Measurements from ENCODE around the gene AVPI1.

The AVPI1 gene

DNA sequence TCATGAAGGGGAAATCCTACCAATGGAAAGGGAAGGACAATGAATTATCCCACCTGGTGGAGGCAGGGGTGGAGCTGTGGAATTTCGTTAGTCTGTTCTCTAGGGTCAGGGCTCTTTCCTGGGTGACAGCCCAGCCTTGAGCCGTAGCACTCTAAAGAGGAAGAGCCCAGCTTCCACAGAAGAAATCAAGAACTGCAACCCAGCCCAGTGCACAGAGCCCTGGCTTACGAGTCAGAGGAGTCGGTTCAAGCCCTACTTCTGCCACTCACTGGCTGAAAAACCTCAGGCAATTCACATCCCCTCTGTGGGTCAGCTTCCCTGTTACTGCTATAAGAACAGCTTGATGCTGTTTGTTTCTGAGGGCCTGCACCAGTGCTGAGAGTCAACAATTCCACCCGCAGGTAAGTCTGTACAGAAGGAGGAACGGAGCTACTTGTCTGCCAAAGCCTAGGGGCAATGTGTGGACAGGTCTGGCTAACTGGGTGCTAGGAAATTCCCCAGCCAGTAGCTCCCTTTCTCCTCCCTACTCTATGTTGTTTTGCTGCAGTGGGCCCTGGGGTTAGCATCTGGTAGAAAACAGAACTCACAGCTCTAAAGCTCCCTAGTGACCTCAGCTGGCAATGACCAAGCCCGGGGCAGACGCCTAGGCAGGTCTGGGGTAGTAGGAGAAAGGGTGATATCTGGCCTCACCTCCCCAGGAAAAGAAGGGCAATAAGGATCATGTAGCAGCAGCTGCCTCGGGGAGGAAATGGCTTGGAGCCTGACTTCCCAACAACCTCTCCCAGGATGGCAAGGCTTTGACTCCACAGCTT, 3.3 kb downstream of the AVPI1 start:
- in situ Hi-C loops (cut with HindIII; ENCODE audit: low sequenced_read_pairs) = no loop called here
- TF ChIP-seq, protein P1, sequence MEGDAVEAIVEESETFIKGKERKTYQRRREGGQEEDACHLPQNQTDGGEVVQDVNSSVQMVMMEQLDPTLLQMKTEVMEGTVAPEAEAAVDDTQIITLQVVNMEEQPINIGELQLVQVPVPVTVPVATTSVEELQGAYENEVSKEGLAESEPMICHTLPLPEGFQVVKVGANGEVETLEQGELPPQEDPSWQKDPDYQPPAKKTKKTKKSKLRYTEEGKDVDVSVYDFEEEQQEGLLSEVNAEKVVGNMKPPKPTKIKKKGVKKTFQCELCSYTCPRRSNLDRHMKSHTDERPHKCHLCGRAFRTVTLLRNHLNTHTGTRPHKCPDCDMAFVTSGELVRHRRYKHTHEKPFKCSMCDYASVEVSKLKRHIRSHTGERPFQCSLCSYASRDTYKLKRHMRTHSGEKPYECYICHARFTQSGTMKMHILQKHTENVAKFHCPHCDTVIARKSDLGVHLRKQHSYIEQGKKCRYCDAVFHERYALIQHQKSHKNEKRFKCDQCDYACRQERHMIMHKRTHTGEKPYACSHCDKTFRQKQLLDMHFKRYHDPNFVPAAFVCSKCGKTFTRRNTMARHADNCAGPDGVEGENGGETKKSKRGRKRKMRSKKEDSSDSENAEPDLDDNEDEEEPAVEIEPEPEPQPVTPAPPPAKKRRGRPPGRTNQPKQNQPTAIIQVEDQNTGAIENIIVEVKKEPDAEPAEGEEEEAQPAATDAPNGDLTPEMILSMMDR (IDR thresholded peaks at IDR 0.05; ENCODE audit: low read depth, low read length) = no peak
- H3K4me3 ChIP-seq (ENCODE audit: low read depth, low read length) = no peak overlapping the region
- DNase-seq (ENCODE audit: low read depth, low spot score) = peak; percentile 45

DNA sequence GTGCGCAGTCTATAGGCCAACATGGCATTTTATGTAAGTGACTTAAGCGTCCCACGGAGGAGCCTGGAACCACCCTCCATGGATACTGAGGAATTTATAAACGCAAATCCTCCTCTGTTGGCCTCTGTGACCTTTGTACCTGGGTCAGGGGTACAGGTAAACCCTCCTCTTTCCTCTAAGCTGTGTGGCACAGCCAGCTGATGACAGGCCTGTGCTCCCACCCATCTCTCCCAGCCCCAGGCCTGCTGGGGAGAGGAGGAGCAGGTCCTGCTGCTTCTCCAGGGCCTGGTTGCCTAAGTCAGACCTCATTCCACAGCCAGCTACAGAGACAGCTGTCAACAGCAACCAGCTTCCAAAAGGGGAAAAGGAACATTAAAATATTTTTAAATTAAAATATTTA, 5.0 kb downstream of the AVPI1 start:
- DNase-seq (ENCODE audit: low read depth, low spot score) = no peak
- no peak overlapping the region for H3K4me3 ChIP-seq (ENCODE audit: low read depth, low read length)
- TF ChIP-seq, protein P1 (IDR thresholded peaks at IDR 0.05; ENCODE audit: low read depth, low read length) = no peak
- in situ Hi-C loops (cut with HindIII; ENCODE audit: low sequenced_read_pairs) = no loop called here

DNA sequence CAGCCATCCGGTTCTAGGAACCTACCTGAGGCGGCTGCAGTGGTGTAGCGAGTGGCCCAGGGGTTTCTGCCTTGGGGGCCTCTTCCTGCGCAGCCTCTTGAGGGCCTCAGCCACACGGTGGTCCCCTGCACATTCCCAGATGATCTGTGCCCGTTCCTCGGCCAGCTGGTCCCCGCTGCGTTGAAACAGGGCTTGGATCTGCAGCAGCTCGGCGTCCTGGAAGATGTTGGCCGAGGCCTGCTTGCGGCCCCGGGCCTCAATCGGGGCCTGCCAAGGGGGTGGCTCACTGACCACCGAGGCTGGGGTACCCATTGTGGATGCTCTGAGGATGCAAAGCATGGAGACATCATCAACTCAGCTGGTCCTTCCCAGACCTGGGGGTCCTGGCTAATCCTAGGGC, 7.4 kb downstream of the AVPI1 start:
- DNase-seq (ENCODE audit: low read depth, low spot score) = no peak
- H3K4me3 ChIP-seq (ENCODE audit: low read depth, low read length) = no peak overlapping the region
- in situ Hi-C loops (cut with HindIII; ENCODE audit: low sequenced_read_pairs) = no loop called here
- TF ChIP-seq, protein P1 (IDR thresholded peaks at IDR 0.05; ENCODE audit: low read depth, low read length) = no peak

DNA sequence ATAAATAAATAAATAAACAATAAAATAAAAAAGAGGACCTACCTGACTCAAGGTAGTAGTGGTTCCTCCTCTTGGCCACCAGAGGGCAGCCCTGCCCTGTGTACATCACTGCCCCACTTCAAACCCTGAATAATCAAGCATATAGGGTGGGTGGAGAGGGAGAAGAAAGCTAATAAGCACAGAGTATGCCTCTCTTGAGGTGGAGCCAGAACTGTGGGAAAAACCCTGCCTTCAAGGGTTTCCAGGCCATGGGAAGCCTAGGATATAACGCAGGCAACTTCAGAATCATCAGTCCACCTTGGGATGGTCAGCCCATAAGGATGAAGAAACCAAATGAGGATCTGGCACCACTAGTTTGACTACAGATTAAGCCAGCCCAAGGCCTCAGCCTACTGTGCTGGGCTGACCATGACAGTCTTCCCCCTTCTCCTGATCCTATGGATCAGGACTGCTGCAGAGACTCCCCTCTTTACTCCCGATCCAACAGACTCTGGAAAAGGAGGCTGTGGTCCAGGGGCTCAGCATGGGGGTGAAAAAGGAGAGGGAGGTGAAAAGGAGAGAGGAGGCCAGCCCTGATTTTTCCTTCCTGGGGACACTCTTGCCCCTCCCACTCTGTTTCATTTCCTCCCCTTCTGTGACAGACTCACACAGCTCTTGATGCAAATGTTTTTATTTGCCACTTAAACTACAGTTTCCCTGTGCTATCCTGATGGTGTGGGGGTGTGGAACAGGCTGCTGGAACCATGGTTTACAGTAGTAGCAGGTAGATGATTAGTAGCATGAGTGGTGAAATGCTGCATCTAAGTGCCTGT, 10.1 kb downstream of the AVPI1 start:
- TF ChIP-seq, protein P1 (IDR thresholded peaks at IDR 0.05; ENCODE audit: low read depth, low read length) = peak; percentile 89
- H3K4me3 ChIP-seq (ENCODE audit: low read depth, low read length) = no peak overlapping the region
- peak; percentile 57 for DNase-seq (ENCODE audit: low read depth, low spot score)
- in situ Hi-C loops (cut with HindIII; ENCODE audit: low sequenced_read_pairs) = no loop called here

DNA sequence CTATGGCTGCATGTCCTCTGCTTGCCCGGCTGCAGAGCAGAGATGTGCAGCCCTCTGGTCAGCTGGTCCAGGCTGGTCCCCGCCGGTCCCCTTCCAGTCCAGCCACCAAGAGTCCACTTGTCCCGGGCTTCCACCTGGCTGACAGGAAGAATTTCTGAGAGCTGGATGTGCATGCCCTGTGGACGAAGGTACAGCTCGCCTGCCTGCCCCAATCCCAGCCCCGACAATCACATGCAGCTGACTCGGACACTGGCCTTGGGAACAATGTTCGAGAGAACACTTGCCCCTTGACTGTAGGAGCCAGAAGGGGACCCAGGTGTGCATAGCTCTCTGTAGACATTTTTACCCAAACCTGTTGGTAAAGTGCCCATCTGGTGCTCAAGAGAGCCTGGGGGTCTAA, 11.8 kb downstream of the AVPI1 start:
- H3K4me3 ChIP-seq (ENCODE audit: low read depth, low read length) = no peak overlapping the region
- TF ChIP-seq, protein P1 (IDR thresholded peaks at IDR 0.05; ENCODE audit: low read depth, low read length) = no peak
- DNase-seq (ENCODE audit: low read depth, low spot score) = no peak
- in situ Hi-C loops (cut with HindIII; ENCODE audit: low sequenced_read_pairs) = no loop called here

DNA sequence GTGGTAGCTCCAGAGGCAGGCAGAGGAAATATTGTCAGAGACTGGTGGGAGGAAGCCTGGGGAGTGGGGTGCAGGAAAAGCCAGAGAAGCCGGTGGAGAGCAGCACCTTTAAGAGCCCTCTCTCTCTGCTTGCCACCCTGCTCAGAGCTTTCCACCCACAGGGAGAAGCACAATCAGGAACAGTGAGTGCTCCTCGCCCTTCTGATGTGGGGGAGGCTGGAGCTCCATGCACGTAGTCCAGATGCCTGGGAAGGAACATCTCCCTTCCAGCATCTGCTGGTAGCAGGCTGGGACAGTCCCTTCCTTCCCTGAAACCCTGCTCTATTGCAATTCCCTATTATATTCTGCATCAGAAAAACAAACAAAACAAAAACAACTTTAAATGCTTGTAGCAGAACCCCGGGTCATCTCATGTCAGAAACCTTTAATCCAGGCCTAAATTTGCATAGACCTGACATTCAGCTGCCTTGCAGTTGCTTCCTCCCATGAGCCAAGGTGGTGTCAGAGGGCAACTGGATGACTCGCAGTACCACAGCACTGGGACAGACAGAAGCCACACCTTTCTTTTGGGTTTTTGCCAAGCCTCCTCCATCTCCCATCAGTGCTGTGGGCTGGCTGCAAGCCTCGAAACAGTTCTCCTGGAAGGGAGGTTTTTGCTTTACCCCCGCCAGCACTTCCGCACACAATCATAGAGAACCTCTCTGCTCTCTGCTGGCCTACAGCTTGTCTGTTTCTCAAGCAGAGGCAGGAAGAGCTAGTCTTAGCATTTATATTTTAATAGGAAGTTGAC, 13.1 kb downstream of the AVPI1 start:
- peak; percentile 52 for DNase-seq (ENCODE audit: low read depth, low spot score)
- in situ Hi-C loops (cut with HindIII; ENCODE audit: low sequenced_read_pairs) = no loop called here
- no peak overlapping the region for H3K4me3 ChIP-seq (ENCODE audit: low read depth, low read length)
- TF ChIP-seq, protein P1 (IDR thresholded peaks at IDR 0.05; ENCODE audit: low read depth, low read length) = no peak
